GM12891 (cell line): ENCODE measurements around the gene MAX.
A peak's percentile ranks its signal among the peaks of the same experiment; 100 is the strongest.
"Not testable (repeated sequence)": the region's sequence is repeated elsewhere in the genome, so short reads cannot be mapped to it uniquely, and the experiment has no call there.

Source experiments
- DNase-seq: peaks from one replicate; pipeline ENCODE4 v3.0.0; 2011; ENCODE audit warnings: low spot score; ENCODE audit not compliant: insufficient read length
- FAIRE-seq: peaks from 2 replicates; lab custom pipeline; 2011; peaks lifted over from hg19 to GRCh38; lab: Jason Lieb, UNC
- PAX5 ChIP-seq: IDR thresholded peaks from 2 replicates; pipeline ENCODE4 v1.6.1; 2011; ENCODE audit warnings: low read length, moderate library complexity, mild to moderate bottlenecking; ENCODE audit not compliant: insufficient read depth, severe bottlenecking
- POLR2A ChIP-seq: IDR thresholded peaks from 2 replicates; pipeline ENCODE4 v1.6.1; 2011; ENCODE audit warnings: low read depth, low read length, control low read depth
- POLR2AphosphoS5 ChIP-seq: IDR thresholded peaks from 2 replicates; pipeline ENCODE4 v1.6.1; 2011; ENCODE audit warnings: low read depth, low read length, control low read depth
- POU2F2 ChIP-seq: IDR thresholded peaks from 2 replicates; pipeline ENCODE4 v1.6.1; 2011; ENCODE audit warnings: low read depth, mild to moderate bottlenecking, control low read depth, low read length, moderate library complexity
- SPI1 ChIP-seq: IDR thresholded peaks from 2 replicates; pipeline ENCODE4 v1.6.1; 2011; ENCODE audit warnings: low read depth, low read length, control low read depth
- TAF1 ChIP-seq: IDR thresholded peaks from 2 replicates; pipeline ENCODE4 v1.6.1; 2011; ENCODE audit warnings: low read depth, low read length, control low read depth

MAX gene

GRCh38 chr14:65042731-65043372, 59.5 kb downstream of the MAX start:
- FAIRE-seq, result peak; percentile 57
- TF ChIP-seq SPI1 (peak; percentile 93), POLR2AphosphoS5 (no peak)
- peak; percentile 46 for DNase-seq

GRCh38 chr14:65042296-65042695, 60.0 kb downstream of the MAX start:
- no peak for TF ChIP-seq SPI1
- TF ChIP-seq POLR2AphosphoS5, result no peak
- no peak for TF ChIP-seq TAF1
- no peak for TF ChIP-seq POU2F2
- TF ChIP-seq POLR2A, result no peak
- TF ChIP-seq PAX5, result no peak
- no peak for FAIRE-seq
- DNase-seq, result no peak

GRCh38 chr14:65041434-65041915, 60.8 kb downstream of the MAX start:
- TF ChIP-seq PAX5 (no peak), SPI1 (no peak), TAF1 (no peak), POLR2AphosphoS5 (no peak), POU2F2 (no peak), POLR2A (no peak)
- no peak for DNase-seq
- FAIRE-seq, result no peak

- FAIRE-seq, result no peak
- no peak for DNase-seq
- TF ChIP-seq POU2F2 (no peak), POLR2A (no peak), TAF1 (no peak), POLR2AphosphoS5 (no peak), SPI1 (no peak), PAX5 (no peak)
Measured at GRCh38 chr14:65040666-65041433, 61.5 kb downstream of the MAX start.

GRCh38 chr14:65038966-65039365, 63.4 kb downstream of the MAX start:
- DNase-seq (no peak), FAIRE-seq (no peak)
- TF ChIP-seq POLR2A (no peak), TAF1 (no peak), POU2F2 (no peak), SPI1 (no peak)

GRCh38 chr14:65035049-65035448, 67.3 kb downstream of the MAX start:
- DNase-seq, result no peak
- no peak for FAIRE-seq
- TF ChIP-seq TAF1 (no peak), SPI1 (no peak), PAX5 (no peak), POU2F2 (no peak)

GRCh38 chr14:65034021-65034420, 68.3 kb downstream of the MAX start:
- FAIRE-seq, result no peak
- DNase-seq, result no peak
- no peak for TF ChIP-seq TAF1
- no peak for TF ChIP-seq POLR2A
- no peak for TF ChIP-seq POU2F2
- no peak for TF ChIP-seq SPI1
- no peak for TF ChIP-seq POLR2AphosphoS5
- TF ChIP-seq PAX5, result no peak

- DNase-seq (no peak), FAIRE-seq (no peak)
- no peak for TF ChIP-seq POLR2A
- TF ChIP-seq PAX5, result no peak
- TF ChIP-seq TAF1, result no peak
Measured at GRCh38 chr14:65033181-65033580, 69.1 kb downstream of the MAX start.

- DNase-seq (no peak), FAIRE-seq (no peak)
- TF ChIP-seq POLR2AphosphoS5 (no peak), PAX5 (no peak), TAF1 (no peak), POLR2A (no peak), POU2F2 (no peak), SPI1 (no peak)
Measured at GRCh38 chr14:65032319-65032718, 70.0 kb downstream of the MAX start.

- not testable (repeated sequence) for FAIRE-seq
Measured at GRCh38 chr14:65031321-65031720, 71.0 kb downstream of the MAX start.

More at GRCh38 chr14:65031321-65031720, 71.0 kb downstream of the MAX start:
- DNase-seq, result not testable (repeated sequence)
